Neural cell (in vitro differentiated cells): Measurements from ENCODE around the gene RIMKLA. TPM values are rescaled to one million over a fixed set of nuclear protein-coding genes. Genes with fewer than 3 reads are reported as not detected.

Experiments
- H2AFZ ChIP-seq: fragments of 200-600, 300-800 bp; sonication (generic), shearing (Covaris generic); 2 replicates; pipeline ENCODE4 v1.6.0; 2014; ENCODE audit warnings: low read depth, mild to moderate bottlenecking, antibody characterized with exemption, low read length, moderate library complexity
- H3F3A ChIP-seq: fragments of 200-600 bp; shearing (Covaris generic); 2 replicates; pipeline ENCODE4 v1.6.1; 2016; ENCODE audit warnings: mild to moderate bottlenecking, moderate library complexity, mixed read lengths, antibody characterized with exemption, low read length; ENCODE audit not compliant: insufficient read depth, poor library complexity, severe bottlenecking
- H3K27ac ChIP-seq: fragments of 200-600, 300-800 bp; sonication (generic), shearing (Covaris generic); 2 replicates; pipeline ENCODE4 v1.5.1; 2014; ENCODE audit warnings: mild to moderate bottlenecking, low read length, moderate library complexity
- H3K27me3 ChIP-seq: fragments of 300-800, 200-600 bp; sonication (generic), shearing (Covaris generic); 2 replicates; pipeline ENCODE4 v1.6.0; 2014; ENCODE audit warnings: mild to moderate bottlenecking, low read depth, low read length, moderate library complexity; ENCODE audit not compliant: insufficient read depth
- H3K36me3 ChIP-seq: fragments of 300-800, 200-600 bp; sonication (generic), shearing (Covaris generic); 2 replicates; pipeline ENCODE4 v1.5.1; 2014; ENCODE audit warnings: mild to moderate bottlenecking, antibody characterized with exemption, low read length, moderate library complexity; ENCODE audit not compliant: insufficient read depth
- H3K4me2 ChIP-seq: fragments of 300-800, 200-600 bp; sonication (generic), shearing (Covaris generic); 2 replicates; pipeline ENCODE4 v1.6.0; 2014; ENCODE audit warnings: mild to moderate bottlenecking, low read length
- H3K4me3 ChIP-seq: fragments of 300-800, 200-600 bp; sonication (generic), shearing (Covaris generic); 2 replicates; pipeline ENCODE4 v1.5.1; 2014; ENCODE audit warnings: mild to moderate bottlenecking, low read length, moderate library complexity
- H3K79me2 ChIP-seq: fragments of 200-600 bp; shearing (Covaris generic); replicated peaks from 2 replicates; pipeline ENCODE4 v1.6.0; 2014; ENCODE audit warnings: mild to moderate bottlenecking, low read length, moderate library complexity; ENCODE audit not compliant: insufficient read depth
- H3K9ac ChIP-seq: fragments of 300-800, 200-600 bp; sonication (generic), shearing (Covaris generic); 2 replicates; pipeline ENCODE4 v1.6.1; 2016; ENCODE audit warnings: mild to moderate bottlenecking, low read length, mixed read lengths
- H3K9me2 ChIP-seq: fragments of 200-600 bp; shearing (Covaris generic); 2 replicates; pipeline ENCODE4 v1.6.1; 2016; ENCODE audit warnings: mild to moderate bottlenecking, low read length, mixed read lengths; ENCODE audit not compliant: insufficient read depth
- H3K9me3 ChIP-seq: fragments of 200-600, 300-800 bp; sonication (generic), shearing (Covaris generic); 2 replicates; pipeline ENCODE4 v1.6.1; 2016; ENCODE audit warnings: mild to moderate bottlenecking, mixed run types, low read length, moderate library complexity, mixed read lengths
- H4K20me1 ChIP-seq: fragments of 200-600 bp; shearing (Covaris generic); 2 replicates; pipeline ENCODE4 v1.6.1; 2016; ENCODE audit warnings: mild to moderate bottlenecking, mixed run types; ENCODE audit not compliant: insufficient read depth
- CTCF ChIP-seq: fragments of 450-650 bp; IDR thresholded peaks from 2 replicates; pipeline ENCODE4 v1.5.1; 2014; ENCODE audit warnings: antibody characterized with exemption, mild to moderate bottlenecking, moderate library complexity; ENCODE audit not compliant: poor library complexity, severe bottlenecking
- EP300 ChIP-seq: fragments of 450-650 bp; conservative IDR thresholded peaks from 2 replicates; pipeline ENCODE4 v1.6.1; 2014; ENCODE audit warnings: antibody characterized with exemption, mild to moderate bottlenecking, moderate library complexity; ENCODE audit not compliant: poor library complexity, severe bottlenecking
- EZH2 ChIP-seq: fragments of 200-600, 300-800 bp; shearing (Covaris generic), sonication (generic); IDR thresholded peaks from 2 replicates; pipeline ENCODE4 v1.6.1; 2014; ENCODE audit warnings: antibody characterized with exemption, low read length, borderline replicate concordance, mild to moderate bottlenecking; ENCODE audit not compliant: insufficient read depth, poor library complexity, severe bottlenecking
- MXI1 ChIP-seq: fragments of 450-650 bp; conservative IDR thresholded peaks from 2 replicates; pipeline ENCODE4 v1.6.1; 2014; ENCODE audit warnings: antibody characterized with exemption, mild to moderate bottlenecking; ENCODE audit not compliant: poor library complexity, severe bottlenecking
- POLR2AphosphoS5 ChIP-seq: IDR thresholded peaks from 2 replicates; pipeline ENCODE4 v1.6.1; 2012
- RAD21 ChIP-seq: fragments of 450-650 bp; conservative IDR thresholded peaks from 2 replicates; pipeline ENCODE4 v1.6.1; 2014; ENCODE audit warnings: antibody characterized with exemption, mild to moderate bottlenecking, moderate library complexity
- REST ChIP-seq: IDR thresholded peaks from 2 replicates; pipeline ENCODE4 v1.6.1; 2012; ENCODE audit warnings: borderline replicate concordance
- SMC3 ChIP-seq: fragments of 450-650 bp; conservative IDR thresholded peaks from 2 replicates; pipeline ENCODE4 v1.6.1; 2014; ENCODE audit warnings: antibody characterized with exemption, mild to moderate bottlenecking, moderate library complexity; ENCODE audit not compliant: poor library complexity
- TAF1 ChIP-seq: IDR thresholded peaks from 2 replicates; pipeline ENCODE4 v1.6.1; 2012; ENCODE audit warnings: low read depth
- polyA plus RNA-seq: library from polyadenylated mRNA; depleted of rRNA; stranded (reverse); fragments of >200 nt; gene quantifications from 2 replicates; pipeline ENCODE4 v1.2.3, GENCODE V29; 2014

Gene RIMKLA
- polyA plus RNA-seq, 1 donor from 2014 or later, result 35.4 TPM

DNA sequence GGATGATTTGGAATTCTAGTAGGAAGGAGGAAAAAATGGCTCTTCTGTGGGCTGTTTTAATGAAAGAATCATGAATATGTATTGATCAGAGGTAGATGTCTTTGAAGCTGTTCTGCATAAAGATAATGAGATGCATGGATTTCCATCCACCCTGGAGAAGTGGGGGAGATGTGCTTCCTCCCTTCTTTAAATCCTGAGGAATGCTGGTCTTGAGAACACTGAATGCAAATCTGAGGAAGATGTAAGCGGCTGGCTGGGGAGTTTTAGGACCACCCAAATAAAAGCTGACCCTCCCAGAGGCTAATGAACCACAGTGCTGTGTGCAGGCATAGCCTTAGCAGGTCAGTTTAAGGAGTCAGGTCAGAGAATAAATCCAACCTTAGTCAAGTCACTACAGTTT, 37.9 kb downstream of the RIMKLA start:
- H3K27ac ChIP-seq, result peak overlapping the region; percentile 95

DNA sequence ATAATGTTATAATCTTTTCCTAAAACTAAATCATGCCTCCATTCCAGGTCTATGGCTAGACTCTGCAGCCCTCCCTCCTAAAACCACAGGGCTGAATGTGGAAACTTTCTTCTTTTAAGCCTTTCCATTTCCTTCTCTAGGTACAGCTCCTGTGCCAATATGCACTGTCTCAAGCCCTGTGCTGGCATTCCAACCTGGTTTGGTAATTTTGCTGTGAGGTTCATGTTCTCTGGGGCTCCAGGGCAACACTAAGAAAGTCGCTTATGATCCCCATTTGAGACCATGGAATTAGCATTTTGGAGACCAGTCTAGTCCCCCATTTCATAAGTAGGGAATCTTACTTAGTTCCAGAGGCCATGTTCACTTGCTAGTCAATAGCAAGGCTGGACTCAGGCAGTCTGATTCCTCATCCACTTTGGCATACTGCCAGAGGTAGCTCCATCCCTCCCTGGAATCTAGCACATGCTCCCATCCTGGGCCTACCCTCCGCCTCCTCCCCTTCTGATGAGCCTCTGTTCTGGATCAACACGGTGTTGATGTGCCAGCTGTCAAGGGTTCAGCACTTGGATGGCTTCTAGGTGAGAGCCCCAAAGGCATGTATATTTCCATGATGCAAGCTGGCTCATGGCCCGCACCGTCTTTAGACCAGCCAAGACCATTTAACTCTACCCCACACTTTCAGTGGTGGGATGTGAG, 38.7 kb downstream of the RIMKLA start:
- Histone ChIP-seq H3K4me3 (peak overlapping the region; percentile 52), H2AFZ (no peak overlapping the region), H3K9ac (peak overlapping the region; percentile 59), H3K79me2 (no peaks in the 10 kb centered on the region), H4K20me1 (no peaks in the 10 kb centered on the region), H3F3A (peaks cover 21% of the 10 kb centered on the region), H3K9me3 (no peaks in the 10 kb centered on the region), H3K36me3 (peaks cover 9% of the 10 kb centered on the region), H3K27ac (peak overlapping the region; percentile 95), H3K27me3 (no peaks in the 10 kb centered on the region), H3K9me2 (no peaks in the 10 kb centered on the region), H3K4me2 (no peak overlapping the region)
- TF ChIP-seq MXI1, result no peak
- no peak for TF ChIP-seq EP300
- TF ChIP-seq RAD21, result no peak
- no peak for TF ChIP-seq REST
- TF ChIP-seq CTCF, result no peak
- no peak for TF ChIP-seq EZH2
- no peak for TF ChIP-seq TAF1
- TF ChIP-seq POLR2AphosphoS5, result no peak
- TF ChIP-seq SMC3, result no peak

More for the DNA sequence above, 37.9 kb downstream of the RIMKLA start:
- H3K4me3 ChIP-seq, result peak overlapping the region; percentile 38
- no peak for TF ChIP-seq EP300
- no peak for TF ChIP-seq POLR2AphosphoS5
- TF ChIP-seq REST, result peak; percentile 5
- TF ChIP-seq EZH2, result no peak
- TF ChIP-seq SMC3, result no peak
- no peaks in the 10 kb centered on the region for H3K9me3 ChIP-seq
- no peaks in the 10 kb centered on the region for H3K79me2 ChIP-seq
- peaks cover 12% of the 10 kb centered on the region for H3K36me3 ChIP-seq
- no peaks in the 10 kb centered on the region for H4K20me1 ChIP-seq
- H3K9ac ChIP-seq, result peak overlapping the region; percentile 59
- no peak overlapping the region for H3K4me2 ChIP-seq
- peaks cover 21% of the 10 kb centered on the region for H3F3A ChIP-seq
- H3K9me2 ChIP-seq, result no peaks in the 10 kb centered on the region
- no peak overlapping the region for H2AFZ ChIP-seq
- H3K27me3 ChIP-seq, result no peaks in the 10 kb centered on the region
